HG03575 (cell line): Measurements from ENCODE around the gene GP9.
"Not testable (repeated sequence)": the region's sequence is repeated elsewhere in the genome, so short reads cannot be mapped to it uniquely, and the experiment has no call there.

ENCODE experiments used
- ATAC-seq: cut with Tn5 transposase; IDR thresholded peaks from one replicate; pipeline ENCODE4 v1.9.1; 2021; ENCODE audit not compliant: unreplicated experiment, insufficient number of reproducible peaks, low FRiP score; ENCODE audit errors: extremely low read depth

Gene GP9

DNA sequence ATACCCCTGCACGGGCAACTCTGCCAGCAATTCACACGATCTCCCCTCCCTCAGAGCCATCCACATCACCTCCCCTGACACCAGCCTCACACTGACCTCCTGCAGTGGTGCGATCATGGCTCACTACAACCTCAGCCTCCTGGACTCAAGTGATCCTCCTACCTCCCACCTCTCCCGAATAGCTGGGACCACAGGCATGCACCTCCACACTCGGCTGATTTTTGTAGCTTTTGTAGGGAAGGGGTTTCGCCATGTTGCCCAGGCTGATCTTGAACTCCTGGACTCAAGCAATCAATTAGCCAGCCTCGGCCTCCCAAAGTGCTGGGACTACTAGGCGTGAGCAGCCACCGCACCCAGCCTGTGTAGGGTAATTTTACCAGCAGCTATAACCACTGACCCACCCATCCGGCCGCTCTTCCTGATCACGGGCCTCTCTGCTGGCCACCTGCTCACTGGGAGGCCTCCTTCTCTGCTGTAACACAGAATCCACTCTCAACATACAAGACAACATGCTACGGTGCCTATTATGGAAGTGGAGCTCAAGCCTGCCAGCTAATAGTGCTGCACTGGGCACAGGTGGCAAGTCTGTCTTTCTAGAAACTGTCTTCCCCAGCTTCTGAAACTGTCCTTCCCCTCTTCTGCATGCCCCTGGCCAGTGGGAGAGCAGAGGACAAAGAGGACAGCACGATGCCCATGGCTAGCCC is 4.6 kb downstream of the GP9 start:
- no peak for ATAC-seq

DNA sequence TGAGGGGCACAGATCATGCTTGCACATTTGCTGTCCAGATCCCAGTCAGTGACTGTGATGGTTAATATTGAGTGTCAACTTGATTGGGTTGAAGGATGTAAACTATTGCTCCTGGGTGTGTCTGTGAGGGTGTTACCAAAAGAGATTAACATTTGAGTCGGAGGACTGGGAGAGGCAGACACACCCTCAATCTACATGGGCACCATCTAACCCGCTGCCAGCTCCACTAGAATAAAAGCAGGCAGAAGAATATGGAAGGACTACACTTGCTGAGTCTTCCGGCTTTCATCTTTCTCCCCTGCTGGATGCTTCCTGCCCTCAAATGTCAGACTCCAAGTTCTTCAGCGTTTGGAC is 5.1 kb downstream of the GP9 start:
- no peak for ATAC-seq

DNA sequence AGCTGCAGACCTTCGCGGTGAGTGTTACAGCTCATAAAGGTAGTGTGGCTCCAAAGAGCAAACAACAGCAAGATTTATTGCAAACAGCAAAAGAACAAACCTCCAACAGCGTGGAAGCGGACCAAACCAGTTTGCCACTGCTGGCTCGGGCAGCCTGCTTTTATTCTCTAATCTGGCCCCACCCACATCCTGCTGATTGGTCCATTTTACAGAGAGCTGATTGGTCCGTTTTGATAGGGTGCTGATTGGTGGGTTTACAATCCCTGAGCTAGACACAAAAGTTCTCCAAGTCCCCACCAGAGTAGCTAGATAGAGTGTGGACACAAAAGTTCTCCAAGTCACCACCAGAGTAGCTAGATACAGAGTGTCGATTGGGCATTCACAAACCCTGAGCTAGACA is 7.1 kb downstream of the GP9 start:
- ATAC-seq, result not testable (repeated sequence)

DNA sequence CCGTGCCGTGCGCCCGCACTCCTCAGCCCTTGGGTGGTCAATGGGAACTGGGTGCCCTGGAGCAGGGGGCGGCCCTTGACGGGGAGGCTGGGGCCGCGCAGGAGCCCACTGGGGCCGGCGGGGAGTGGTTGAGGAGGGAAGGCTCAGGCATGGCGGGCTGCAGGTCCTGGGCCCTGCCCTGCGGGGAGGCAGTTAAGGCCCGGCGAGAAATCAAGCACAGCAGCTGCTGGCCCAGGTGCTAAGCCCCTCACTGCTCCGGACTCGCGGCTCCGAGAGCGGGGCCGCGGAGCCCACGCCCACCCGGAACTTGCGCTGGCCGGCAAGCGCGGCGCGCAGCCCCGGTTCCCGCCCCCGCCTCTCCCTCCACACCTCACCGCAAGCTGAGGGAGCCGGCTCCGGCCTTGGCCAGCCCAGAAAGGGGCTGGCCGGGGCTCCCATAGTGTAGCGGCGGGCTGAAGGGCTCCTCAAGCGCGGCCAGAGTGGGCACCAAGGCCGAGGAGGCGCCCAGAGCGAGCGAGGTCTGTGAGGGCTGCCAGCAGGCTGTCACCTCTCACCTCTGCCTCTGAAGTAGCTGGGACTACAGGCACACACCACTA is 7.8 kb downstream of the GP9 start:
- ATAC-seq, result no peak

DNA sequence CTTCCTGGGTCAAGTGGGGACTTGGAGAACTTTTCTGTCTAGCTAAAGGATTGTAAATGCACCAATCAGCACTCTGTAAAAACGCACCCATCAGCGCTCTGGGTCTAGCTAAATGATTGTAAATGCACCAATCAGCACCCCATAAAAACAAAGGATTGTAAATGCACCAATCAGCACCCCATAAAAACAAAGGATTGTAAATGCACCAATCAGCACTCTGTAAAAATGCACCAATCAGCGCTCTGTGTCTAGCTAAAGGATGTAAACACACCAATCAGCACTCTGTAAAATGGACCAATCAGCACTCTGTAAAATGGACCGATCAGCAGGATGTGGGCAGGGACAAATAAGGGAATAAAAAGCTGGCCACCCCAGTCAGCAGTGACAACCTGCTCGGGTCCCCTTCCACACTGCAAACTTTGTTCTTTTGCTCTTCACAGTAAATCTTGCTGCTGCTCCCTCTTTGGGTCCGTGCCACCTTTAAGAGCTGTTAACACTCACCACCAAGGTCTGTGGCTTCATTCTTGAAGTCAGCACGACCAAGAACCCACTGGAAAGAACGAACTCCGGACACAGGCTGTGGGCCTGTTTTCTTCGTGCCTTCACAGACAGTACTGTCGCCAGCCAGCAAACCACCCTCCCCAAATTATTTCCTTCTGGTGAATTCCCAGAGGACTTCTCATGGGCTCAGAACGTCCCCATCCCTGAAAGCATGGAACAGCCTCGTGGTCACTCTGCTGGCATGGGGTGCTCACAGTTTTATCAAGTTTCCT is 8.9 kb downstream of the GP9 start:
- ATAC-seq, result not testable (repeated sequence)

DNA sequence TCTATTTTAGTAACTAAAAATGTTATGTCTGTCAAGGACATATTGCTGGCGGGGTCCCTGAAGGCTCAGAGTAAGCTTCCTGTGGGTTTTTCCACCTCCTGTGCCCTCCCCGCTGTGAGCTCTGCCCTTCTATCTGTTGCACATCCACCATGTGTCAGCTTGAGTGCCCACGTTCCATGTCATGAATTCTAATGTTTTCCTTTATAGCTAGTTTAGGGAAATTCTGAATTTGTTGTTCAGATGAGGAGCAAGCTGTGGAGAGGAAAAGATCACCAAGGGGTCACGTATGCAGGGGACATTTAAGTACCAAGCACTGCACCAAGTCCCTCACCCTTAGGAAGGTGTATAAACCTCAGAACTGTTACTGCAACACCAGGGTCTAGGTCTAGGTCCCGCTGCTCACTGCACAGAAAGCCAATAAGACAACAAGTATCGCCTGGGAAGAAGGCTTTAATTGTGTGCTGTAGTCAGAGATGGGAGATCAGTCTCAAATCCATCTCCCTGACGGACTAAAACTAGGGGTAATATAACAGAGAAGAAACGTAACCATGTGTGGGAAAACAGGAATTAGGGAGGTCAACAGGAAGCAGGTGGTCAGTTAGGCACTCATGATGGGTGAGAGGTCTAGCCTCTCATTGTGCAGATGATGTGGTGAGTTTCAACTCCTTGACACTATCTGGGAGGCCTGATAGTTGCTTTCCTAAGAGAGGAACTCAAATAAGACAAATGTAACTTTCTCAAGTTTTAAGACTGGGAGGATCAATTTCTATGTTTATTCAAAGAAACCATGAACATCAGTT is 9.7 kb downstream of the GP9 start:
- ATAC-seq, result no peak

DNA sequence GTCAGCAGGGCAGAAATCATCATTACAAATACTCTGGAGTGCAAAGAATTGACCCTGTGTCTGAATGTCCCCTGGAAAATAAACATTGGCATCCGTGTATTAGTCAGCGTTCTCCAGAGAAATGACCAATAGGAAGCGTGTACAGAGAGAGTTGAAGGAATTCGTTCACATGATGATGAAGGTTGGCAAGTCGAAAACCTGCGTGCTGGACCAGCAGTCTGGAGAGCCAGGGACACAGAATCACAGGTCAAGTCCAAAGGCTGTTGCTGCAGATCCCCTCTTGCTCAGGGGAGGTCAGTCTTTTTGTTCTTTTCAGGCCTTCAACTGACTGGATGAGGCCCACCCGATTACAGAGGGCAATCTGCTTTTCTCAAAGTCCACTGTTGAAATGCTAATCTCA is 16.6 kb downstream of the GP9 start:
- no peak for ATAC-seq

DNA sequence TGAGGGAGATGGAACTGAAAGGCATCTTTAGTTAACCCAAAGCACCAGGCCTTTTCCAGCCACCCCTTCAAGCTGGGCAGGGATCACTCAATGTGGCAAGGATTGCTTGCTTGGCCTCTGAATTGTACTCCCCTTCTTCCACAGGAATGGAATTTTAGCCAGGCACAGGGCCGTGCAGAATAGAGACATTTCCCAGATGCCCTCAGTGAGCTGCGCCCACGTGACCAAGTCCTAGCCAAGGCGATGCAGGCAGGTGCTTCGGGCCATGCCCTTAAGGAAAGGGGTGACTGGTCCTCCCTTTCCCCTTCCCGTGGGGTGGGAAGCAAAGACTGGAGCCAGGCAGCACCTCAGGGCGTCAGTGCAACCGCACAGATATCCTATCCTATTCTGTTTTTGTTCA is 17.9 kb downstream of the GP9 start:
- no peak for ATAC-seq

DNA sequence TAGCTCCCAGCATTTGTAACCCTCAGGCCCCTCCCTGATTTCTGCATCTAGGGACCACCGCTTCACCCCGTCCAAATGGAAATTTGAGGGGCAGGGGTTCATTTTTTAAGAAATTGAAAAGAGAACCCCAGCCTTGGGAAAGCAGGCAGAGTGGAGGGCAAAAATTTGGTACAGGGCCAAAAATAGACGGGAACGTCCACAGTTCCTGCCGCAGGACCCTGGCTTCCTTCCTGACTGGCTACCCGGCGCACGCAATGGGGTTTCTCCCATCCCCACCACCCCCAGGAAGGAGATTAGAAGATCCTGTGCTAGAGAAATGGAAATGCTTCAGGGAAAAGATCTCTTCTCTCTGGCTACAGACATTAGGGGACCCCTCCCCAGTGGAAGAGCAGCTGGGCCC is 20.9 kb downstream of the GP9 start:
- ATAC-seq, result no peak

DNA sequence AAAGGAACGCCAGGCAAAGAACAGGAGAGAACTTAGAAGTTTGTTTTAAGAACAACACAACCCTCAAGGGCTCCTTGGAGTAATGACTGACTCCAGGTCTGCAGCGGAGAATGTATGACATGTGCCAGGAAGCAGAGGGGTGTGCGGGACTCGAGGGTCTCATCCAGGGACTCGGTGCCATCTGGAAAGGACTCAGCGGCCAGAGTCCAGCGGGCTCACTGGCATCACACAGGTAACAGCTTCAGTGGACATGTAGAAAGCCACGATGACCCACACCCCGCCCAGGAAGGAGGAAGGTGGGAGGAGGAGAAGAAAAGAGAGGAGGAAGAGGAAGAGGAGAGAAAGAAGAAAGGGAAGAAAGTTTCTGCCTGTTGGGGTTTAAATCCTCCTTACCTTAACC is 21.4 kb downstream of the GP9 start:
- no peak for ATAC-seq

DNA sequence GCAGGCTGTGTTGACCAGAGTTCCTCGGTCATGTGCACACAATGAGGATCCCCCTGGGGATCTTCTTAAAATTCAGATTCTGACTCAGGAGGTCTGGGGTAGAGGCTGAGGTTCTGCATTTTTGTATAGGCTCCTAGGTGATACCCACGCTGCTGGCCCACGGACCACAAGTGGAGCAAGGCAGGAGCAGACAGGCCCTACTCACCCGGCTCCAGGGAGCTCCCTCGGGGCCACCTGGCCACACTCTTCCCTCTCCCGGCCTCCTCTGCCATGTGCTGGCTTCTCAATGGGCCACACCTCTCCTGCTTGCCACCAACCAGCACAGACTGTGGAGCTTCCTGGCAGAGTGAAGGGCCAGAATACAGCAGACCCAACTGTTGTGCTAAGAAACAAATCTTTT is 23.9 kb downstream of the GP9 start:
- ATAC-seq, result no peak

DNA sequence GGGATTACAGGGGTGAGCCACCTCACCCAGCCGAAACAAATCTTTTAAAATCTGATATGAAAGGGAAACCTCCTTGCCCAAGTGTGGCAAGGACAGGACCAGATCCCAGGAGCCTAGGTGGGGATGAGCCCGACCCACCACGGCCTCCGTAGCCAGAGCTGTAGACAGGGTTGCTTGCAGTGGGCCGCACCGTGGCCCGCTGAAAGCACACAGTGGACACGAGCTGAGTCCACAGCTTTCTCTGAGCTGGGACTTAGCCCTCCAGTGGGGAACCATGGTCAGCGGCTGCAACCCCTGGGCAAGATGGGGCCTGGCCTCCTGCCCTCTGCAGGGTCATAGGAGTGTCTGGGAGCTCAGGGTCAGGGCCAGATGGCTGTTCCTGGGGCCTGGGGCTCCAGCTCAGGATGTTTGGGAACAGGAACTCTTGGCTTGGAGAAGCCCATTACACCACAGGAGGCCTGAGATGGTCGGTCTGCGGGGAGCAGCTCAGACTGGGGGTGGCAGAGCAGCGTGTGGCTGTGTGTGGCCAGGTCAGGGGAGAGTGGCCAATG is 24.7 kb downstream of the GP9 start:
- no peak for ATAC-seq

DNA sequence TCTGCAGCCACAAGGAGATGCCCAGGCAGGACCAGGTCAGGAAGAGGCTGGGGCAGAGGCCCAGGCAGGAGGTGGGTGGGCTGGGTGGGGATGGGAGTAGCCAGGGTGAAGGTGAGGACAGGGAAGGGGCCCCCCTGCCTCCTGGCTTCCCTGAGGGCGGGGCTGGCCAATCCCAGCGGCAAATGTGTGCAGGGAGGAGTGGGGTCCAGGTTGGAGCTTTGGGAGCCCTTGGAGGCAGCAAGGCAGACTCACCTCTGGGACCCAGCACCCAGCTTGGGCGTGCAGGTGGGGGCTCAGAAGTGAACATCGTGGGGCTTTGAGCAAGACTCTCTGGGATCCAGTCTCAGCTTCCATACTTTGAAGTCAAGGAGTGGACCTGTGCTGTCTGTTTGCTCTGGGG is 25.2 kb downstream of the GP9 start:
- no peak for ATAC-seq

DNA sequence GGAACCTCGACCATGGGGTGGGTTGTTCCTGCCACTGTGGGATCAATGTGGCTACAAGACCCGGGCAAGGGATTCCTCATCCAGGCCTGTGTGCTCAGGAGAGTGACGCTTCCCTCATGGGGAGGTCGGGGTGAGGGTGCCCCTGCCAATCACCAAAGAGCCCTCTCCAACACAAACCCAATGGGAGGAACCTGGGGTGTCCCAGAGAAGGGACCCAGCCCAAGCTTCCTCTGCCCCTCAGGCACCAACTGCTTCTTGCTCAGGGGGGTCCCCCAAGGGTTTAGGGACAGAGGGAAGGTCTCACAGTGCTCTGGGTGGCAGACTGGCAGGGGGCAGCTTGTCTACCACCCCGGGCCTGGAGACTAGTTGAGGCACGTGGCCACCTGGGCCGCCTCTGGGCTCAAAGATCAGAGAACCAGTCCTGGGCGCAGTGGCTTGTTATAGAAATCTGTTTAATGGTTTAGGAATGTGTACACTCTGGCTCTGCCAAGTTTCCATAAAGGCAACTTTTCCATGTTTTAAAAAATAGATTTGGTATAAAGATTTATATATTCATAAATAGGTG is 26.6 kb downstream of the GP9 start:
- no peak for ATAC-seq

DNA sequence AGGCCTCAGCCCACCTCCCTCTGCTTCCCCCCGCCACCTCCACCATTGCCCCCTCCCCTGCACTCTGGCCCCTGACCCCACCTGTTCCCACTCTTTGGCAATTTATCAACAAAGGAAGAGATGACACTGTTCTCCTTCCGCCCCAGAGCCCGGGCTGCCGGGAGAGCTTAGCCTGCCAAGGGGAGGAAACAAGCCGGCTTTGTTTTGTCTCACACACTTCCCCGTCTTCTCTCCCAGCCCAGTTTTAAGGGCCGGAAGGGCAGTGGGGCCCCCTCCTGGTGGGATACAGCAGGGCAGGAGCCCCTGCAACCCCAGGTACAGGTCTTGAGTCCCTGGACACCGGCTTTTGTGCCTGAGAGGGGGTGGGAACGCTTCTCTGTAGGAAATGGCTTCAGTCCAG is 27.3 kb downstream of the GP9 start:
- ATAC-seq, result not testable (repeated sequence)

DNA sequence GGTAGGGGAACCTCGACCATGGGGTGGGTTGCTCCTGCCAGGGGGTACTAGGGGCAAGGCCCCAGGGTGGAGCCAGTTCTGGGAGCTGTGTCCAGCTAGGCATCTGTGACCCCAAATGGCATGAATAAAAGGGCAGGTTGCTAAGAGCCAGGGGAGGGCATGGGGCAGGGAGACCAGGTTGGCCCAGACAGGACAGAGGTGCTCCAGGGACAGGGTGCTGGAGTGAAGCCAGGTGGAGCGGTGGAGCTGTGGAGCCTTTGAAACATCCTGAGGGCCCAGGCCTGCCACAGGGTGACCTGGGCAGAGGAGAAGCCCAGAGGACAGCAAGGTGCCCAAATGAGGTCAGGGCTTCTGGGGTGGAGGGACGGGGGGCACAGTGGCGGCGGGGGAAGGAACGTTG is 27.7 kb downstream of the GP9 start:
- ATAC-seq, result not testable (repeated sequence)

DNA sequence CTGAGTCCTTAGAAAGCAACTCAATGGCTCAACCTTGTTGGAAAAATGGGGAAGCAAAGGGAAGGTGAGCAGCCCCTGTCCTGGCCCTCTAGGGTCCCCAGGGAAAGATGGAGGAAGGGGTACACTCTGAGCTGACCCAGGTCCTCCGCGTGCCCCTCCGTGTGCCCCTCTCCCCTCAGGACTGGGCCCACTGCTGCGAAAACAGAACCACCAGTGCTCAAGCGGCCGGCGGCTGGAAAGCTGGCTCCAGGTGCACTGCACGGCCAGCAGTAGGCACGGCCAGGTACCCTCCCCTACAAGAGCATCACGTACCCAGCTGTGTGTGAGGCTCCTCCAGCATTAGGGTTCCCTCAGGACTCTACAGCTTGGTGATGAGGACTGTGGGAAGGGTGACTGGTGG is 34.7 kb downstream of the GP9 start:
- ATAC-seq, result no peak

DNA sequence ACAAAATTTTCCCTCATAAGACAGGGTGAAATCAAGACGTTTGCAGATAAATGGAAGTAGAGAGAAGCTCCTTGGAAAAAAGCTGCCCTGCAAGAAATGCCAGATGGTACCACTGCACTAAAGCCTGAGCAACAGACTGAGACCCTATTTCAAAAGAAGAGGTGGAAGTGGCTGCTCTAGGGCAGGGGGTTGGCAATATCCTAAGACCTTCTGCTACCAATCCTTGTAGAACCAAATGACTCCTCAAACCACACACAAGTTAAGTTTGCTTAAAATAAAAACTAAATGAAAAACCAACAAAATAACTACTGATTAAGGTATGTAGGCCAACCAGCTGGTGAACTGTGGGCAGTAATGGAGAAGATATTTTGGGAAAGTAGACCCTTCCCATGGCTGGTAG is 39.7 kb downstream of the GP9 start:
- ATAC-seq, result no peak
